HCEC 1CT (cell line): ENCODE results near the gene VPS36.
A peak's percentile ranks its signal among the peaks of the same experiment; 100 is the strongest.
"Not testable (repeated sequence)": the region's sequence is repeated elsewhere in the genome, so short reads cannot be mapped to it uniquely, and the experiment has no call there.

ENCODE experiments used
- DNase-seq: peaks from one replicate; pipeline ENCODE4 v3.0.0-alpha.2; 2017

VPS36 gene

DNA sequence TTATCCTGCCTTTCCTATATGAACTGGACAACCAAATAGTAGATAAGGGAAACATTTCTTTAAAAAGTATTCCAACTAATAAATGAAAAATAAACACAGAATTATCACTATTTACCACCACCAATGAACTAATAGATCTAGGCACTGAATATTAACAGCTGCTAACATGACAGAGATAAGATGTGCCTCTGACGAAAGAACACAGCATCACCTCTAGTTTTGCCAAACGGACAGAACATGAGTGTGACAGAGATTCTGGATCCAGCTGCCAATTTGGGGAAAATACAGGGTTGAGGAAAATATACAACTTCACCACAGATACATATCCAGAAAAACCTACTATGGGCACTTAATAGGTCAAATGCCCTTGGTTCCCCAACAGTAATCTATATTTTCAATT is 18.0 kb downstream of the VPS36 start:
- DNase-seq, result no peak

DNA sequence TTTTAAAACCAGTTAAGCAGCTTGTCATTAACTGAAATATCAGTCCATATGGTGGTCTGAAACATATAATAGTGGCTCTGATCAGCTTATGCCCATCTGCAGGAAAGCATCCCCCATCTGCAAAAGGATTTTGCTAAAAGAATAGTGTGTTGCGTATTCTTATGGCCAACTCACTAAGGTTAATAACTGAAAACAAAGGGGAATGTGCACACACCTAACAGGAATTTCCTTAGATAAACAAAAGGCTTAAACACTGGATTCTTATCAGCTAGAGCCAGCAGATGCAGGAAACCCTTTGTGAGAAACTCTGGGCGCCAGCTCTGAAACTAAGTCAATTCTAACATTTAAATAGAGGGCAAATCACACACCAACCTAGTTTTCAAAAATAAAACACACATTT is 22.1 kb downstream of the VPS36 start:
- no peak for DNase-seq

DNA sequence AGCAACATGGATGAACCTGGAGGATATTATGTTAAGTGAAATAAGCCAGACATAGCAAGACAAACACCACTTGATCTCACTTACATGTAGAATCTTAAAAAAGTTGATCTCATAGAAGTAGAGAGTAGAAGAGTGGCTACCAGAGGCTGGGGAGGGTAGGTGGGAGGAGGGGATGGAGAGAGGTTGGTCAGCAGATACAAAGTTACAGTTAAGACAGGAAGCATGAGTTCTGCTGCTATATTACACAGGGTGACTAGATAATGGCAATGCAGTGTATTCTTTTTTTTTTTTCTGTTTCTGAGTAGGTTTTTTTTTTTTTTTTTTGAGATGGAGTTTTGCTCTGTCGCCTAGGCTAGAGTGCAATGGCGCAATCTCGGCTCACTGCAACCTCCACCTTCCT is 29.2 kb downstream of the VPS36 start:
- DNase-seq, result no peak

DNA sequence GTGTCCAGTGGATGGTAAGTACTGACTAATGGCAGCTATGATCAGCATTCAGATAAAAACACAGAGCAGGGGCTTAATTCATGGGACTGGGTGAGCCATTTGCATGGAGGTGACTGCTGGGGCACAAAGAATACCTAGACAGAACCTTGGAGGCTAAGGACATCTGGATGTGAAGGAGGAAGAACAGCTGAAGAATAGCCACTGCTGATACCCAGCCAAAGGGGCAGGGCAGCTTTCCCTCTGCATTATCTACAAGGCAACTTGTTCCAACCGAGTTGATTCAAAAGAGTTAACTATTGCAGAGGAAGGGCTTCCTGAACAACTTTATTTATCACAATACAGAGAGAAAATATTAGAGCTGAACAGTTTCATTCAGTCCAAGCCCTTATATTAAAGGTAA is 31.4 kb downstream of the VPS36 start:
- no peak for DNase-seq

DNA sequence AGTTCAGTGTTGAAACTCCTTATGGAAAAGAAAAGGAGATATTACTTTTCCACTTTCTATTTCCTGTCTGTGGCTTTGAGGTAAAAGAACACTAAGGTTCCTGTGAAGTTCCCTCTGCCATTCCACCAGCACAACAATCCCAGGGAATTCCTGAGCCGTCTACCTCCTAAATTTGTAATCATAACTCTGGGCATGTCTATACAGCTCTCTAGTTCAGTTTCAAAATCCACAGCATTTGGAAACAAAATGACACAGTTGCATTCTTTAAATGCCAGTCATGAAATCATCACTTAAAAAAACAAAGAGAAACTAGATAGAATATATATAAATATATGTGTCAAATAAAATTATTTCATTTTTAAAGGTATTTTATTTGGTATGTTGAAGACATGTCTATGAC is 35.5 kb downstream of the VPS36 start:
- peak; percentile 64 for DNase-seq

DNA sequence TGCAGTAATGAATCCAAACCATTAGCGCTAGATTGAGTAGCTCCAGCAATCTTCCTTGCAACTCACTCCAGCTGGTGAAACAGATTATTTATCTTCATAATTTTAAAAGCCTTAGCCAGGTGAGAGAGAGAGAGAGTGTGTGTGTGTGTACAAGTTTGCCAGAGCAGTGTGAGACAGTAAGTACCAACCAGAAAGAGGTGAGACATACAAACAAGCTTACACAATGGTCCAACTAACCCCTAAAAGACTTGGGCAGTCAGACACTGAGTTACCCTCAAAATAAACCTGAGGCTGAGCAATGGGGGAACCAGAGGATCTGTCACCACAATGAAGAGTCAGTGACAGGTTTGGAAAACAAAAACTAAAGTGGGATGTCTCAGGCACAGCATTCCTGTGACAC is 36.4 kb downstream of the VPS36 start:
- no peak for DNase-seq

DNA sequence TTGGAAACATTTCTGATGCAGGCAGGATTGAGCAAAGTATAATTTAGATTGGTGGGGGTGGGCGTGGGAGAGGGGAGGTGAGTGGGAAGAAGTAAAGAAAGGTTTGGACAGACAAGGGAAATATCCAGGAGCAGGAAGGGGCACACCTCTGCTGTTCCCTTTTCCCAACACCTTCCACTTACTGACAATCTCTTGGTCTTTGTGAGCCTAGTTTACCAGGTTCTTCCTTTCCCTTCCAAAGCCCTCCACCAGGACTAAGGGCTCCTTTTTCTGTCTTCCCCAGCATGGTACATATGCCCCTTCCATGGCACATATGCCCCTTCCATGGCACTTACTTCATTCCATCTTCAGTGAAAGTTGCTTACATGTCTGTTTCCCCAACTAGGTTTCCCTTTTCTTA is 38.3 kb downstream of the VPS36 start:
- DNase-seq, result no peak

DNA sequence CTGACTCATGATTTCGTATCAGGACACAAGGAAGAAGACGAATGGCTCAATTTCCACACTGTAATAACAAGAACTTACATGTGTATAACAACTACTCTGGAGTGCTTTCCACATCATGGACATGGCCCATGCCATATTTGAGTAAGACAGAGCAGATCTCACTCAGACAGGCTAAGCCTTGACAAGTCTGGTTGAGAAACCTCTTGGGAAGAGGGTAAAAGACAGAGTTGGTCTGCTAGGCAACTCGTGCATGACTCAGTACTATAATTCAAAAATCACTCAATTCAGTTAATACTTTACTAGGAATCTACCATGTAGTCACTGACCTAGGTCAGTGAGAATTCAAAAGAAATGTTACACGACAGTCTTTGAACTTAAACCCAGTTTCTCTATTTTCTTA is 38.8 kb downstream of the VPS36 start:
- peak; percentile 57 for DNase-seq

DNA sequence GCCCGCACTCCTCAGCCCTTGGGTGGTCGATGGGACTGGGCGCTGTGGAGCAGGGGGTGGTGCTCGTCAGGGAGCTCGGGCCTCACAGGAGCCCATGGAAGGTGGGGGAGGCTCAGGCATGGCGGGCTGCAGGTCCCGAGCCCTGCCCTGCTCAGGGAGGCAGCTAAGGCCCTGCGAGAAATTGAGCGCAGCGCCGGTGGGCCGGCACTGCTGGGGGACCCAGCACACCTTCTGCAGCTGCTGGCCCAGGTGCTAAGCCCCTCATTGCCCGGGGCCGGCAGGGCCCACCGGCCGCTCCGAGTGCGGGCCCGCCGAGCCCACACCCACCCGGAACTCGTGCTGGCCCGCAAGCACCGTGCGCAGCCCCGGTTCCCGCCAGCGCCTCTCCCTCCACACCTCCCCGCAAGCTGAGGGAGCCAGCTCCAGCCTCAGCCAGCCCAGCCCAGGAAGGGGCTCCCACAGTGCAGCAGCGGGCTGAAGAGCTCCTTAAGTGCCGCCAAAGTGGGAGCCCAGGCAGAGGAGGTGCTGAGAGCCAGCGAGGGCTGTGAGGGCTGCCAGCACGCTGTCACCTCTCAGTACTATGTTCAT is 42.3 kb downstream of the VPS36 start:
- not testable (repeated sequence) for DNase-seq

DNA sequence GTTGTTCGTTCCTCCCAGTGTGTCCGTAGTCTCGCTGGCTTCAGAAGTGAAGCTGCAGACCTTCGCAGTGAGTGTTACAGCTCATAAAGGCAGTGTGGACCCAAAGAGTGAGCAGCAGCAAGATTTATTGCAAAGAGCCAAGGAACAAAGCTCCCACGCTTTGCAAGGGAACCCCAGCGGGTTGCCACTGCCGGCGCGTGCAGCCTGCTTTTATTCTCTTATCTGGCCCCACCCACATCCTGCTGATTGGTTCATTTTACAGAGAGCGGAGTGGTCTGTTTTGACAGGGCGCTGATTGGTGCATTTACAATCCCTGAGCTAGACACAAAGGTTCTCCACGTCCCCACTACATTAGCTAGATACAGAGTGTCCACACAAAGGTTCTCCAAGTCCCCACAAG is 43.0 kb downstream of the VPS36 start:
- not testable (repeated sequence) for DNase-seq

DNA sequence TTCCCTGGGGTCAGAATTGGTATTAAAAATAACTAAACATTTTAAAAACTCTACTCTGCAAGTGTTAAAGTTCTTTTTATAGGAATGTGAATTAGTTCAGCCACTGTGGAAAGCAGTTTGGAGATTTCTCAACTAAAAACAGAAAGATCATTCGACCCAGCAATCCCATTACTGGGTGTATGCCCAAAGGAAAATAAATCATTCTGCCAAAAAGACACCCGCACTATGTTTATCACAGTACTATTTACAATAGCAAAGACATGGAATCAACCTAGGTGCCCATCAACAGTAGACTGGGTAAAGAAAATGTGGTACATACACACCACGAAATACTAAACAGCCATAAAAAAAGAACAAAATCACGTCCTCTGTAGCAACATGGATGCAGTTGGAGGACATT is 43.8 kb downstream of the VPS36 start:
- DNase-seq, result no peak

DNA sequence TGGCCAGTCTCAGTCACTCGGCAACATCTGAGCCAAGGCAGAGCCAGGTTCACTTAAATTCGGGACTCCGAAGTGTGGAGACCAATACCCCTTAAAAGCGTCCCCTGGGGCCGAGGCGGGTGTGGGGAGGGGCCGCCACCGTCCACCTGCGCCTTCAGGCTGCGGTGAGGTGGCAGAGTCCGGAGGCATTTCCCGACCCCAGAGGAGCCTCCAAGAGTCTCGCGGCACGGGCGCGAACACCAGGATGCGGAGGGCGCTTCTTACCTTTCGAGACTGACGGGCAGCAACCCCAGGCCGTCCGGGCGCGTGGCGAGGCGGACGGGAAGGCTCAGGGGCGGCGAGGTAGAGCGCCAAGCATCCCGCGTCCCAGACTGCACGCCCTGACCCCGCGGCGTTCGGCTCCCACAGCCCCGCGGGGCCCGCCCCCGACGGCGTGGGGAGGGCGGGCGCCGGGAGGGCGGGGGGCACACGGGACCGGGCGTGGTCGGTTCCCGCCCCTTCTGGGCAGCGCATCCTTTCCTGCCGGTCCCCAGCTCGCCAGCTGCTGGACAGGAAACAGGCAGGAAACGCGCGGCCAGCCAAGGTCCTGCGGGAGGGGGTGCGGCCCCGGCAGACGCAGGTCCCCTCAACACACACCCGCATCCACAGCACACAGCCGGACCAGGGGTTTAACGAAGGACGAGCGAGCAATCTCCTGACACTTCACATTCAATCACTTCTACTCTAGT is 44.5 kb downstream of the VPS36 start, which contains the start of gene THSD1:
THSD1 (minus strand) TSS at position 406 of the 728 bp plus-strand sequence. CDS start 3,572 bp downstream, outside the sequence.
- DNase-seq, result peak; percentile 34

DNA sequence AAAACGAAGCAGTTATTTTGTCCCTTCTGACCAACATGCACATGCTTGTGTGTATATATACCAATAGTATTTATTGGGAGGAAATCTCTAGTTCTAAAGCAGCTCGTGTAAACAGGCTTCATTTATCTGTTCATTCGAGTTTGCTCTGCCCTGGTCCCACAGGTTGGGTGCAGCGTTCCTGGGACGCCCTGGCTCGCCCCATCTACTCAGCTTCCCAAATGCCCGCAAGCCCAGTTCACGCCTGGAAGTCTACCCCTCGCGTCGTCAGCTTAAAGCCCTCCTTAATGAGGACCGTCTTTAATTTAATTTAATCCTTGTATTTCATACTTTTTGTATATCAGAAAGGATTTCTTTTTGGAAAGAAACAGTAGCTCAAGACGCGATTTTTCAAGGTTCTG is 45.1 kb downstream of the VPS36 start:
- no peak for DNase-seq

DNA sequence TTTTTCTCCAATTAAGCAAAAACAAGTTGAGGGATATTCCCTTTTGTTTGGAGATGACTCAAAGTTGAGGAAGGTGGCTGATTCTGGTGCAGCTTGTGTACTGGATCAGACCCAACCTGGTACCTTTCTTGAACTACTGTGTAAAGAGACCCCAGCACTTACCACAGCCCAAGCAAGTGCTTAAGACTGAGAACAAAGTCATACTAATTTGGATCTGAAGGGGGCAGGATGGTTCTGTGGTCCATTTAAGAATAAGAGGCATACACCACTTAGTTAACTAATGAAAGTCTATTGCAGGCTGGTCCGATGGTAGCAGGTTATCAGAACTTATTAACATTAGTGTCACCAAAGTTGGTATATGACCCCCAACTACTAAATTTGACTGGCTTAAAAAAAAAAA is 50.7 kb downstream of the VPS36 start:
- DNase-seq, result no peak

DNA sequence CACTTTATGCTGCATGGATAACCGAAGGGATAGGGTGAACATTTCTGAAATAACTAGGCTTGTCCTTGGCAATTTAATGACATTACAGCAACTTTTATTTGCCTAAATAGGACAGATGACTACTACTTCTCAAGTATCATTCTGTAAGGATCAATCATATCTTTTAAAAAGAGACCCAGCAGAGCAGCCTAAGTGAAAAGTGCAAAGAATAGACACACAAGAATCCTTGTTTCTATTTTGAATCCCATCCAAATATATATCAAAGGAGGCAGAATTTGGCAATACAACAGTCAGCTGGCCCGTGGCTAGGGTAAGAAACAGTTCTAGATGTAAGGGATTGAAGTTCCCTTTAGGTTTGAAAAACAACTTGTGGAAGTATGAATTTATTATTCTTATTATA is 51.4 kb downstream of the VPS36 start:
- no peak for DNase-seq

DNA sequence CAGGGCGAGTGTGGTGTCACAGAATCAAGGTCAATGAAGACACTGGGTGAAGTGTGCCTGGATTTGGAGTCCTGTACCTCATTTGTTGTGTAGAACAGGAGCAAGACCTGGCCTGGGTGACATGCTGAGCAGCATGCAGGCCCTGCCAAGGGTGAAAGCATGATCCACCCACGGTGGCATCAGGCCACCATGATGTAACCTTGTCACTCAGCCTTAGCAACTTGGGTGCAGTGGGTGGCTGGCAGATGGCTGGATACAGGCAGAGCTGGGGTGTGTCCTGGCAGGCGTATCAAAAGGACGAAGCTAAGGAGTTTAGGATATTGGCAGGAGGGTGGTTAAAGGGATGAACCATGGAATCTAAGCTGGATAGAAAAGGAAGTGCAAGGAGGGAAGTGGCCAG is 54.7 kb downstream of the VPS36 start:
- DNase-seq, result no peak

DNA sequence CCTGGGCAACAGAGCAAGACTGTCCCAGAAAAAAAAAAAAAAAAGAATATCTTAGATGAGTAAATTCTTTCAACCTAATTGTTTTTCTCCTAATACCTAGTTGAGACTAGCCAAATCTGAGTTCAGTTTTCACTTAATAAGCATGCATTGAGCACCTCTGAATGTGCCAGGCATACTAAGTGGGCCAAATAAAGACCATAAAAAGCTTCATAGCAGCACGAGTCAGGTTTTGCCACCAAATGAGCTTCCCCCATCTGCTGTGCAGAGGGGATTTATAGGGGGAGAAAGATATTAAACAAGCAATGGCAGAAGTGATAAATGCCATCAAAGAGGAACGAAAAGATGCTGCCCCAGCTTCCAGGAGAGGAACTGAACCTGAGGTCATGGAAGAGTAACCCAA is 55.8 kb downstream of the VPS36 start:
- no peak for DNase-seq

DNA sequence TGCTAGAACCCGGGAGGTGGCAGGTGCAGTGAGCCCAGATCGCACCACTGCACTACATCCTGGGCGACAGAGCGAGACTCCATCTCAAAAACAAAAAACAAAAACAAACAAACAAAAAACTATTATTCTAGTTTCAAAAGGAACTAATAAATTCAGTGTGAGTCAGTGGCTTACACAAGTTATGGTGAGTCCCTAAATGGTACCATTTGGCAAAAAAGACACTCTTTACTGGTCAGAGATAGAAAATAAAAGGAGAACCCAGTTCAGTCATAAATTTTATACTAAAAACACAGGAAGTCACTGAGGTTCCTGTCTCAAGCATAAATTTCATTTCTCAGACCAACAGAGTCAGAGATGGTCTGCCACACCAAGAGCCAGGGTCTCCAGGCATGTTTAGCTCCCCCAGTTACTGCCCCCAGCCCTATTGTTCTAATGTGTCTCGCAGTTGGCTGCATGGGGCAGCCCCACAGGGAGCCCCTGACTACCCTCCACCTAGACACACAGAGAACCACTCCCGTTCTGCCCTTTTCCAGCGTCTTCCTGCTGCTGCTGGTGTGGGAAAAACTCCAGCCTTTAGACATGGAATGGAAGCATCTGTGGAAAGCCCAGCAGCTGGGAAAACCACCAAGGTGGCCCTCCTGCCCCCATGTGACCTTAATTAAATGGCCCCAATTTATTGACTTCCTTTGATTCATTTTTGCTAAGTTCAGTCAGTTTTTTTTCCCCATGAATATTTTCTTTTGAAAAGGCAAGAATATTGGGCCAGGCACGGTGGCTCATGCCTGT is 56.7 kb downstream of the VPS36 start:
- no peak for DNase-seq

DNA sequence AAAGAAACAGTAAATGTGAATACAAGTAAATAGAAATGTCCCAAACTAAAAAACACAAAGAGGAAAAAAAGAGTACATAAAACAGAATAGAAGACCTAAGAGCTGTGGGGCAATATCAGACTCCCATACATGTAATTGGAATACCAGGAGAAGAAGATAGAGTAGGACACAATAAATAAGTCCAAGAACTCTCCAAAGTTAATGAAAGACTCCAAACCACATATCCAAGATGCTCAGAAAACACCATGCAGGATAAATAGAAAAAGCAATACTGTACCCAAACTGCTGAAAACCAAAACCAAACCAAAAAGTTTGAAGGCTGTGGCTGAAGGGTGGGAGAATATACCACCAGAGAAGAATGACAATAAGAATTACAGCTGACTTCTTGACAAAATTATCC is 62.7 kb downstream of the VPS36 start:
- DNase-seq, result no peak

DNA sequence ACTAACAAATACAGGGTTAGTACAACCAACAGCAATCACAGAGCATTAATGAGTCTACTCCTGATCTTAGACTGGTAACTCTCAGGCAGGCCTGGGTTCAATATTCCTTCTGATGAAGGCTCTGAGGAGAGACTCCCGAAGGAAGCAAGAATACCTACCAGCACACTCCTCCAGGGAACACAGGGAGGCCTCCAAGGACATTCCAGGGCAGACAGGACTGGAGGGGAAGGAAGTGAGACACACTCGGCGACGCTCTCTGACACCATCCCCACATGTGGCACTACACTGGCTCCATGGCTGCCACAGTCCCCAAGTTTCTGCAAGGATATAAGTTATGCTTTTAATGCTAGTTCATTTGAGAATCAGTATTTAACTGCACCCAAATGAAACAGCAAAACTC is 64.6 kb downstream of the VPS36 start:
- DNase-seq, result no peak

DNA sequence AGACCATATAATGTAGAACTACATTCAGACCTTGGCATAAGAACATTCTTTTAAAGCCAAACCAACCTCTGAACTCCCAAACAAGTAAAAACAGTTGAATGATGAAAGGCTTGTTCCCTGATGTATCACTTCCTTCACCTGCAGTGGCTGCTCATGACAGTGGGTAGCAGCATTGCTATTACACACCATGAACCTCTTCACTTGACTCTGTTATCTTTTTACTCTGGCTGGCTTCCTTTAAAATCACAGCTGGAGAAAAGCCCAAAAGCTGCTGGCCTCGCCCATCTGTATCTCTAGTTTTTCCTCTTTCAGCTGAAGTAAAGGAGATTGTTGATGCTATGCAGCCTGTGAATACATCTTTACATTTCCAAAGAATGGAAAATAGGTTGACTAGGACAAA is 67.1 kb downstream of the VPS36 start:
- DNase-seq, result no peak

DNA sequence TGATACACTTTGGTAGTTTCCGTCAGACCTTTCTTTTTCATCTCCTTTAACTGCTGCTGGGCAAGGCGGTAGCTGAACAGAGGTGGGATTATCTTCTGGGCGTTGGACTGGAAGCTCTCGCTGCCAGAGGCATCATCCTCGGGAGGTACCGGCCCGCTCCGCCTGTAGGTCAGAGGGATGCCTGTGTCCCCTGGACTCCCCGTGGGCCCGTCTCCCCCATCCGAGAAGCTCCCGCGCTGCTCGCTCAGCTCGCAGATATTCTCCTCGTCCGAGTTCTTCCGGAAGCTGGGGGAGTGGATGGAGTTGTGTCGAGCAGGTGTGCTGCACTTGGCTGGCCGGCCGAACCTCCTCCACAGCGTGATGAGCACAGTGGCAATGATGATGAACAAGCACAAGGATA is 72.1 kb downstream of the VPS36 start:
- DNase-seq, result no peak

DNA sequence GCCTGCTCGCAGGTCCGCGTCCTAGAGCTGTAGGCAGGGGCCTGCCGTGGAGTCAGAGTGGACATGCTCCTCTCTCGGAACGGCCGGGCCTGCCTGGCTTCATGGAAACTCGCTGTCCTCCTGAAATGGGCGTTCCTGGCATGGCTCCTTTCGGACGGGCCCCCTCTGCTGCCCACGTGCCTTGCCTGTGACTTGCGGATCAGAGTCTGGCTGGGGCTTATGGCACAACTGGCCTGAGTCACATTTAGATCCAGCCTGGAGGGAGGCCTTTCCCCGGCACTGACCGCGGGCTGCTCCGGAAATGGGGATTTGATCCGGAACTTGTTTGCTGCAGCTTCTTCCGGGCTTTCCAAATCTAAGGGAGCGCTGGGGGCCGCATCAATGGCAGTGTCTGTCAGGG is 72.5 kb downstream of the VPS36 start:
- no peak for DNase-seq

DNA sequence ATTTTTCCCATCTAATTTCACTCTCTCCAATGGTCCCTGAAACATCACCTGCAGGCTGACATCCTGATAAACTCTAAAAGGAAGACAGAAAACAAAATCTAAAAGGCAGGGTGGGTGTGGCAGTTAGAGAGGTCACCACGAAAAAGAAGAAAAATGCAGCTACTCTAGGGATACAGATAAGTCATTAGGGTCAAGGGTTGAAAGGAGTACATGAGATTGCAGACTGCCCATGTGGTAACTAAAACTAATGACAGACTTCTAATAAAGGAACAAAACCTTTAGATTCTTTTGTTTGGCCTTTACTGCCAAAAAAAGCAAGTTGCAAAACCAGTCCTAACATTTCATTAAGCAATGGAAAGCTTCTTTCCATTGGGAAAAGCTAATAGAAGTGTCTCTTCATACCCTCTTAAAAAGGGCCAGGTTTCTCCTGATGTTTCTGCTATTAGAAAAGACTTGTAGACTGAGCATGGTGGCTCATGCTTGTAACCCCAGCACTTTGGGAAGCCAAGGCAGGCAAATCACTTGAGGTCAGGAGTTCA is 75.5 kb downstream of the VPS36 start:
- no peak for DNase-seq
